Fibroblast of lung (primary cell): Measurements from ENCODE around the gene ADCK2. TPM values are rescaled to one million over a fixed set of nuclear protein-coding genes. Genes with fewer than 3 reads are reported as not detected.

Experiments
- DNase-seq, 2 donors: peaks; one replicate each; pipeline versions ENCODE4 v3.0.0 to v3.0.0-alpha.2; 2010; ENCODE audit warnings: low read depth in 2 of 2
- H2AFZ ChIP-seq: 2 replicates; pipeline ENCODE4 v1.5.1; 2012; ENCODE audit warnings: low read length, control low read depth, inconsistent platforms
- H3K27ac ChIP-seq: 2 replicates; pipeline ENCODE4 v1.5.1; 2011; ENCODE audit warnings: low read length, control low read depth; ENCODE audit not compliant: insufficient read depth
- H3K27me3 ChIP-seq: 2 replicates; pipeline ENCODE4 v1.5.1; 2011; ENCODE audit warnings: mild to moderate bottlenecking, low read length; ENCODE audit not compliant: control insufficient read depth, insufficient read depth
- H3K36me3 ChIP-seq: 2 replicates; pipeline ENCODE4 v1.5.1; 2011; ENCODE audit warnings: low read length; ENCODE audit not compliant: control insufficient read depth, insufficient read depth
- H3K4me1 ChIP-seq: 2 replicates; pipeline ENCODE4 v1.5.1; 2011; ENCODE audit warnings: low read length; ENCODE audit not compliant: control insufficient read depth, insufficient read depth; ENCODE audit errors: extremely low read depth
- H3K4me2 ChIP-seq: 2 replicates; pipeline ENCODE4 v1.5.1; 2011; ENCODE audit warnings: low read length, control low read depth; ENCODE audit not compliant: insufficient read depth; ENCODE audit errors: extremely low read depth
- H3K4me3 ChIP-seq, 4 experiments: fragments of 200-600 bp in 1 of 4; sonication (generic) in 1 of 4; replicated peaks in 1 of 4; 2 replicates each; pipeline ENCODE4 v1.5.1; 2011 to 2016; ENCODE audit warnings: low read length in 4 of 4, low read depth in 3 of 4, mild to moderate bottlenecking in 3 of 4, control low read depth in 2 of 4, inconsistent platforms in 1 of 4, mixed read lengths in 1 of 4; ENCODE audit not compliant: insufficient read depth in 1 of 4; ENCODE audit errors: control extremely low read depth in 1 of 4
- H3K79me2 ChIP-seq: 2 replicates; pipeline ENCODE4 v1.5.1; 2012; ENCODE audit warnings: mild to moderate bottlenecking, low read length, inconsistent platforms; ENCODE audit not compliant: control insufficient read depth, insufficient read depth
- H3K9ac ChIP-seq: 2 replicates; pipeline ENCODE4 v1.5.1; 2011; ENCODE audit warnings: mild to moderate bottlenecking, low read length, control low read depth; ENCODE audit not compliant: insufficient read depth
- H3K9me3 ChIP-seq: 2 replicates; pipeline ENCODE4 v1.5.1; 2012; ENCODE audit warnings: low read depth, low read length; ENCODE audit not compliant: control insufficient read depth, insufficient read depth
- H4K20me1 ChIP-seq: 2 replicates; pipeline ENCODE4 v1.5.1; 2011; ENCODE audit warnings: low read length; ENCODE audit not compliant: control insufficient read depth, insufficient read depth; ENCODE audit errors: extremely low read depth
- CTCF ChIP-seq, 2 donors: IDR thresholded peaks in 1 of 2; conservative IDR thresholded peaks in 1 of 2; 1 replicate in 1 of 2; 2 replicates in 1 of 2; pipeline ENCODE4 v1.5.1; 2011 to 2012; ENCODE audit warnings: low read length in 2 of 2, control low read depth in 1 of 2, inconsistent platforms in 1 of 2, low read depth in 1 of 2, mild to moderate bottlenecking in 1 of 2
- EZH2 ChIP-seq: IDR thresholded peaks from 2 replicates; pipeline ENCODE4 v1.5.1; 2012; ENCODE audit warnings: low read length, control low read depth, mild to moderate bottlenecking; ENCODE audit errors: missing control alignments
- polyA plus RNA-seq, 2 donors: library from polyadenylated mRNA; depleted of rRNA in 1 of 2; stranded (reverse) in 1 of 2; unstranded in 1 of 2; fragments of >200 nt; gene quantifications; 2 replicates each; pipeline ENCODE4 v1.2.1, GENCODE V29; 2011 to 2012; ENCODE audit warnings: missing spikeins in 1 of 2
- total RNA-seq: library from RNA; depleted of rRNA; stranded (reverse); fragments of >200 nt; gene quantifications from 2 replicates; pipeline ENCODE4 v1.2.1, GENCODE V29; 2014

The ADCK2 gene
- total and polyA plus RNA-seq, 2 donors (not counting 1 experiment from before 2014, with no cell fraction given), result 7.1 to 37.5 TPM

GRCh38 chr7:140679186-140679585, 6.4 kb downstream of the ADCK2 start:
- Histone ChIP-seq H3K27ac (no peak overlapping the region), H4K20me1 (no peaks in the 10 kb centered on the region), H3K9ac (no peak overlapping the region), H3K4me1 (peaks cover 4% of the 10 kb centered on the region), H3K27me3 (no peaks in the 10 kb centered on the region), H3K79me2 (no peaks in the 10 kb centered on the region), H3K36me3 (peaks cover 4% of the 10 kb centered on the region), H3K4me3 (no peak overlapping the region), H2AFZ (no peak overlapping the region), H3K4me2 (no peak overlapping the region), H3K9me3 (no peaks in the 10 kb centered on the region)
- no peak for DNase-seq
- TF ChIP-seq EZH2, result no peak
- TF ChIP-seq CTCF (conservative IDR thresholded peaks at IDR 0.05 in 1 of 2, IDR thresholded peaks at IDR 0.05 in 1 of 2; ENCODE audit: low read depth in 1 of 2, low read length in 2 of 2), result no peak

- no peak overlapping the region for H3K4me2 ChIP-seq
- H3K27me3 ChIP-seq, result no peaks in the 10 kb centered on the region
- H3K9ac ChIP-seq, result no peak overlapping the region
- no peak for DNase-seq
- TF ChIP-seq CTCF (conservative IDR thresholded peaks at IDR 0.05 in 1 of 2, IDR thresholded peaks at IDR 0.05 in 1 of 2; ENCODE audit: low read depth in 1 of 2, low read length in 2 of 2), result no peak
- TF ChIP-seq EZH2, result no peak
- H3K36me3 ChIP-seq, result peaks cover 4% of the 10 kb centered on the region
- H3K27ac ChIP-seq, result no peak overlapping the region
- H4K20me1 ChIP-seq, result no peaks in the 10 kb centered on the region
- no peaks in the 10 kb centered on the region for H3K4me1 ChIP-seq
- no peak overlapping the region for H3K4me3 ChIP-seq
- H2AFZ ChIP-seq, result no peak overlapping the region
- no peaks in the 10 kb centered on the region for H3K9me3 ChIP-seq
- H3K79me2 ChIP-seq, result no peaks in the 10 kb centered on the region
Measured at GRCh38 chr7:140680886-140681285, 8.1 kb downstream of the ADCK2 start.

GRCh38 chr7:140681766-140682165, 9.0 kb downstream of the ADCK2 start:
- Histone ChIP-seq H3K27me3 (no peaks in the 10 kb centered on the region), H3K27ac (no peak overlapping the region), H3K9me3 (no peaks in the 10 kb centered on the region), H2AFZ (no peak overlapping the region), H3K36me3 (peaks cover 4% of the 10 kb centered on the region), H3K4me3 (no peak overlapping the region), H4K20me1 (no peaks in the 10 kb centered on the region), H3K79me2 (no peaks in the 10 kb centered on the region), H3K4me1 (no peaks in the 10 kb centered on the region), H3K9ac (no peak overlapping the region), H3K4me2 (no peak overlapping the region)
- TF ChIP-seq EZH2, result no peak
- TF ChIP-seq CTCF (conservative IDR thresholded peaks at IDR 0.05 in 1 of 2, IDR thresholded peaks at IDR 0.05 in 1 of 2; ENCODE audit: low read depth in 1 of 2, low read length in 2 of 2), result no peak
- DNase-seq, result no peak
